Upper lobe of left lung (tissue), 6 donors: Measurements from ENCODE around the gene WNT2B. TPM values are rescaled to one million over a fixed set of nuclear protein-coding genes. Genes with fewer than 3 reads are reported as not detected.
A peak's percentile ranks its signal among the peaks of the same experiment; 100 is the strongest.
"Not testable (repeated sequence)": the region's sequence is repeated elsewhere in the genome, so short reads cannot be mapped to it uniquely, and the experiment has no call there.

Experiments used
- ATAC-seq, 2 donors: fragments of 200-7000 bp; cut with Tn5 transposase; one replicate each; pipeline ENCODE4 v1.9.1; 2022; ENCODE audit warnings: mild to moderate bottlenecking in 2 of 2, moderate library complexity in 2 of 2; ENCODE audit not compliant: low FRiP score in 2 of 2
- DNase-seq, 2 donors: peaks; one replicate each; pipeline ENCODE4 v3.0.0-alpha.2; 2019 to 2020
- H3K27ac ChIP-seq, 4 donors: fragments of 200-600 bp; sonication (generic); one replicate each; pipeline ENCODE4 v1.5.1; 2016 to 2019
- H3K27me3 ChIP-seq, 4 donors: fragments of 200-600 bp; sonication (generic); one replicate each; pipeline ENCODE4 v1.5.1; 2017 to 2019
- H3K36me3 ChIP-seq, 4 donors: fragments of 200-600 bp; sonication (generic); one replicate each; pipeline ENCODE4 v1.5.1; 2016 to 2019
- H3K4me1 ChIP-seq, 4 donors: fragments of 200-600 bp; sonication (generic); one replicate each; pipeline ENCODE4 v1.5.1; 2018 to 2019
- H3K4me3 ChIP-seq, 4 donors: fragments of 200-600 bp; sonication (generic); one replicate each; pipeline ENCODE4 v1.5.1; 2017 to 2019; ENCODE audit warnings: mild to moderate bottlenecking in 2 of 4, moderate library complexity in 1 of 4
- H3K9me3 ChIP-seq, 4 donors: fragments of 200-600 bp; sonication (generic); one replicate each; pipeline ENCODE4 v1.5.1; 2018 to 2019
- EP300 ChIP-seq, 4 donors: sonication (generic); formaldehyde crosslinking; IDR thresholded peaks; one replicate each; pipeline ENCODE4 v1.5.1; 2017; ENCODE audit warnings: antibody characterized with exemption in 4 of 4, control low read depth in 2 of 4
- POLR2A ChIP-seq, 4 donors: fragments of 450-650 bp; IDR thresholded peaks; one replicate each; pipeline ENCODE4 v1.5.1; 2016 to 2017; ENCODE audit warnings: antibody characterized with exemption in 4 of 4, mild to moderate bottlenecking in 2 of 4
- POLR2AphosphoS5 ChIP-seq, 2 donors: sonication (generic); formaldehyde crosslinking; IDR thresholded peaks; one replicate each; pipeline ENCODE4 v1.5.1; 2017; ENCODE audit warnings: antibody characterized with exemption in 2 of 2
- WGBS, 2 donors: methylation state at CpG; one replicate each; pipeline ENCODE4 v1.1.5; 2017 to 2018; 5-methylcytosine and 5-hydroxymethylcytosine counted together
- total RNA-seq, 6 donors: library from RNA; depleted of rRNA in 4 of 6; stranded (reverse); fragments of >200 nt in 4 of 6; gene quantifications; one replicate each; pipeline versions ENCODE4 v1.1.0 to v1.2.1, GENCODE V29; 2016 to 2021
- TF ChIP-seq, protein P1 (sequence below), 6 experiments: fragments of 450-650 bp in 4 of 6; fragments of 200-600 bp in 2 of 6; sonication (generic) in 2 of 6; IDR thresholded peaks; one replicate each; pipeline ENCODE4 v1.5.1; 2016 to 2019; ENCODE audit warnings: antibody characterized with exemption in 6 of 6
- donor health status: DM: no; HTN: no; CAD: no; lungs with moderate emphysema.
- donor health status: DM: no; HTN: yes; CAD: no; lungs with severe emphysema.

WNT2B gene
- total RNA-seq, 6 donors from 2014 or later, result 4.5 to 19.9 (median 9.5) TPM

DNA sequence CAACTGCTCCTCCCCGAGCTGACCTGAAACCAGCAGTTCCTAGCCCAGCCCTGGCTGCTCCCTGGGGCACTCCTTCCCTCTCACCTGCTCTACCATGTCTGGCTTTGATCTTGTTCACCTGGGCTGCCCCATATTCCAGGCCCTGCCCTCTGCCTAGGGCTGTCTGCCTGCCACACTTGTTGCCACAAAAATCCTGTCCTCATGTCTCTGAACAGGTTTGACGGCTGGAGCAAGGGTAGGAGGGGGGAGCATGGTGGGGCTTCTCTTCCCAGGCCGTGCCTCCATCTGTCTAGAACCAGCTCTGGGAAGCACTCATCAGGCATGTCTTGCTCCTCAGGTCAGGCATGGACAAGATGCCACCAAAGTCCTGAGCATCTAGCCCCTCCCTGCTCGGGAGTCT lies 44.3 kb upstream of the WNT2B start:
- DNase-seq, result peak in 1 of 2 donors; percentile 51
- Histone ChIP-seq H3K27ac (peak overlapping the region in 3 of 4 donors; percentile 69 to 73 (median 70)), H3K4me1 (peaks cover 24 to 52% (median 40%) of the 10 kb centered on the region in 4 donors), H3K27me3 (no peaks in the 10 kb centered on the region), H3K4me3 (no peak overlapping the region), H3K9me3 (no peaks in the 10 kb centered on the region), H3K36me3 (peaks cover 0 to 3% (median 0%) of the 10 kb centered on the region in 4 donors)
- peak in 1 of 2 donors; percentile 19 for ATAC-seq
- WGBS, 2 donors, result 42 to 71% methylated on average over 4 of the region's 4 CpGs
- TF ChIP-seq, protein P1, sequence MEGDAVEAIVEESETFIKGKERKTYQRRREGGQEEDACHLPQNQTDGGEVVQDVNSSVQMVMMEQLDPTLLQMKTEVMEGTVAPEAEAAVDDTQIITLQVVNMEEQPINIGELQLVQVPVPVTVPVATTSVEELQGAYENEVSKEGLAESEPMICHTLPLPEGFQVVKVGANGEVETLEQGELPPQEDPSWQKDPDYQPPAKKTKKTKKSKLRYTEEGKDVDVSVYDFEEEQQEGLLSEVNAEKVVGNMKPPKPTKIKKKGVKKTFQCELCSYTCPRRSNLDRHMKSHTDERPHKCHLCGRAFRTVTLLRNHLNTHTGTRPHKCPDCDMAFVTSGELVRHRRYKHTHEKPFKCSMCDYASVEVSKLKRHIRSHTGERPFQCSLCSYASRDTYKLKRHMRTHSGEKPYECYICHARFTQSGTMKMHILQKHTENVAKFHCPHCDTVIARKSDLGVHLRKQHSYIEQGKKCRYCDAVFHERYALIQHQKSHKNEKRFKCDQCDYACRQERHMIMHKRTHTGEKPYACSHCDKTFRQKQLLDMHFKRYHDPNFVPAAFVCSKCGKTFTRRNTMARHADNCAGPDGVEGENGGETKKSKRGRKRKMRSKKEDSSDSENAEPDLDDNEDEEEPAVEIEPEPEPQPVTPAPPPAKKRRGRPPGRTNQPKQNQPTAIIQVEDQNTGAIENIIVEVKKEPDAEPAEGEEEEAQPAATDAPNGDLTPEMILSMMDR (IDR thresholded peaks at IDR 0.05), result no peak
- TF ChIP-seq EP300 (IDR thresholded peaks at IDR 0.05), result no peak
- TF ChIP-seq POLR2A (IDR thresholded peaks at IDR 0.05), result peak in 1 of 4 donors; percentile 13
- TF ChIP-seq POLR2AphosphoS5 (IDR thresholded peaks at IDR 0.05), result peak in 1 of 2 donors; percentile 27

DNA sequence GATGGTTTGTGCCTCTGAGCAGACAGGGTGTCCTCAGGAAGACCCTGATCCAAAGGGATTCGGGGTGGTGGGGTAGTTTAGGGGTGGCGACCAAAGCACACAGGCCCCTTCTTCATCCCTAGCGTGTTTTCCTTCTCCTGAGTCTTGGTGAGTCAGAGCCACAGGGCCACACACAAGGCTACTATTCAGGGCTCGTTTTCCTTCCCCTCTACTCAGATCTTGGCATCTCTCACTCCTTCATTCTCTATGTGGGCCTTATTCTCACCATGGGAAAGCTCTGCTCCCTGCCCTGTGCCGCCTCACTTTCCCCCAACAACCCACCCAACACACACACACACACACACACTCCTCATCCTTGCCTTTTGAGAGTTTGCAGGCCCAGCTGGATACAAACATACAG lies 43.6 kb upstream of the WNT2B start:
- TF ChIP-seq, protein P1 (IDR thresholded peaks at IDR 0.05), result no peak
- no peak for TF ChIP-seq EP300 (IDR thresholded peaks at IDR 0.05)
- no peak for TF ChIP-seq POLR2A (IDR thresholded peaks at IDR 0.05)
- no peak for TF ChIP-seq POLR2AphosphoS5 (IDR thresholded peaks at IDR 0.05)
- 66 to 83% methylated on average over 5 of the region's 5 CpGs for WGBS, 2 donors
- no peak for ATAC-seq
- Histone ChIP-seq H3K9me3 (no peaks in the 10 kb centered on the region), H3K36me3 (peaks cover 0 to 3% (median 0%) of the 10 kb centered on the region in 4 donors), H3K27ac (peak overlapping the region; percentile 69 to 83 (median 71)), H3K4me1 (peaks cover 20 to 46% (median 35%) of the 10 kb centered on the region in 4 donors), H3K4me3 (no peak overlapping the region), H3K27me3 (no peaks in the 10 kb centered on the region)
- DNase-seq, result no peak

DNA sequence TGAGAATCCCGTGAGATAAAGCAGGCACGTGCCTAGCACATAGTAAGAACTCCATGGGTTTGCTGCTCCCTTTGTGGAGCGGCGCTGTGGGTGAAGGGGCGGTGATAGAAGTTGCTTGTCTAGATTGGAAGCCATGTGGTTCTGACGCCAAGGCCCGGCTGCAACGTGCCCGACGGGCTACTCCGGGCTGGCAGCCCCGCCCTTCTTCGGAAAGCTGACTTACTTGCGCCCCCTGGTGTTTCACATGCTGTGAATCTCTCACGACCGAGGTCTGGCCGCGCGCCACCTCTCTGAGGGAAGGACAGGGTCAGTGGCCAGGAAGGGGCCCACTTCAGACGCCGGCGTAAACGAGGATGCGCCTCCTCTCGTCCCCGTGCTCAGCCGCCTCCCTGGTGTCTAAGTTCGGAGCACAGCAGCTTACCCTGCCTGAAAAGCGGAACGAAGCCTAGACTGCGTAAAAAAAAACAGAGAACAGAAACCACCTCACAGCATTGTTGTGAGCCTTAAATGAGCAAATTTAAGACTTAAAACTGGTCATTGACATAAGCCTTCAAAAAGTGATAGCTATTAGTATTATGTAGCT lies 42.6 kb upstream of the WNT2B start:
- whole genome bisulfite sequencing, 2 donors, result 3 to 4% methylated on average over 22 to 31 of the region's 31 CpGs
- Histone ChIP-seq H3K36me3 (peaks cover 0 to under 1% (median 0%) of the 10 kb centered on the region in 4 donors), H3K27ac (peak overlapping the region; percentile 69 to 83 (median 71)), H3K4me3 (peak overlapping the region in 3 of 4 donors; percentile 22 to 41 (median 36)), H3K4me1 (peaks cover 16 to 36% (median 27%) of the 10 kb centered on the region in 4 donors), H3K9me3 (no peaks in the 10 kb centered on the region), H3K27me3 (no peaks in the 10 kb centered on the region)
- DNase-seq (peak; percentile 94 to 95), ATAC-seq (peak; percentile 95 to 96)
- TF ChIP-seq POLR2A (IDR thresholded peaks at IDR 0.05), result peak in 1 of 4 donors; percentile 39
- peak in 1 of 4 donors; percentile 48 for TF ChIP-seq EP300 (IDR thresholded peaks at IDR 0.05)
- TF ChIP-seq, protein P1 (IDR thresholded peaks at IDR 0.05), result peak; percentile 51 to 97 (median 96)
- peak; percentile 74 to 90 for TF ChIP-seq POLR2AphosphoS5 (IDR thresholded peaks at IDR 0.05)

DNA sequence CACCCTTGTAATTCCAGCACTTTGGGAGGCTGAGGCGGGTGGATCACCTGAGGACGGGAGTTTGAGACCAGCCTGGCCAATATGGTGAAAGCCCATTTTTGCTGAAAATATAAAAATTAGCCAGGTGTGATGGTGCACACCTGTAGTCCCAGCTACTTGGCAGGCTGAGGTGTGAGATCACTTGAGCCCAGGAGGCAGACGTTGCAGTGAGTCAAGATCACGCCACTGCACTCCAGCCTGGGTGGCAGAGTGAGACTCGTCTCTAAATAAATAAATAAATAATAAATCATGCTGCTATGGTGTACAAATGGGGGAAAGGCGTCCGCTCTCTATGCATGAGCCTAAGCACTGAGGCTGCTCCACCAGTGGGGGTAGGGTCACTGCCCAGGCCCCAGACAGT lies 38.4 kb upstream of the WNT2B start:
- H3K36me3 ChIP-seq, H3K9me3 ChIP-seq, ATAC-seq, DNase-seq, H3K27ac ChIP-seq, H3K27me3 ChIP-seq, H3K4me3 ChIP-seq: not testable (repeated sequence)
- 79 to 91% methylated on average over 7 of the region's 7 CpGs for WGBS, 2 donors
- peaks cover 12 to 20% (median 17%) of the 10 kb centered on the region in 4 donors for H3K4me1 ChIP-seq

DNA sequence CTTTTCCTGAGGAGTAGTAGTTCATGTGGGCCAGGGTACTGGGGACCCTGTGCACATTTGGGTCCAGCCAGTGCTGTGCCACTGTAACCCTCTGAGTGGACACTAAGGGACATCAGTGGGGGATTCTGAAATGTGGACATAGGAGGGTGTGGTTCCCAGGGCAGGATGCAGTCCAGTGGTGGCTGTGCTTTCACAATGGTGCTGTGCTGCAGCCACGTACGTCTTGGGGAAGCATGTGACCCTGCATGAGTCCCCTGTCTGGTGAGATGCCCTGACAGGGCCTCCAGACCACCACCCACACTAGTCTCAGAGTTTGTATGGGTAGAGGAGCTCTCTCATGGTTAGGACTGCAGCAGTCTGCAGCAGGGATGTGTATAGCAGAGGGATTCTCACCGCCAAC lies 37.8 kb upstream of the WNT2B start:
- peaks cover 8 to 14% (median 11%) of the 10 kb centered on the region in 4 donors for H3K4me1 ChIP-seq
- 51 to 91% methylated on average over 1 to 3 of the region's 3 CpGs for WGBS, 2 donors
- ATAC-seq (no peak), DNase-seq (no peak)
- H3K36me3 ChIP-seq, result no peaks in the 10 kb centered on the region
- no peak overlapping the region for H3K27ac ChIP-seq
- H3K4me3 ChIP-seq, result no peak overlapping the region
- H3K27me3 ChIP-seq, result no peaks in the 10 kb centered on the region
- TF ChIP-seq, protein P1 (IDR thresholded peaks at IDR 0.05), result no peak
- TF ChIP-seq POLR2A (IDR thresholded peaks at IDR 0.05) (no peak), POLR2AphosphoS5 (IDR thresholded peaks at IDR 0.05) (no peak), EP300 (IDR thresholded peaks at IDR 0.05) (no peak)
- no peaks in the 10 kb centered on the region for H3K9me3 ChIP-seq
